ENCODE data around the gene SSX4B. TPM values are rescaled to one million over a fixed set of nuclear protein-coding genes. Genes with fewer than 3 reads are reported as not detected.
"Not testable (repeated sequence)": the region's sequence is repeated elsewhere in the genome, so short reads cannot be mapped to it uniquely, and the experiment has no call there.

SSX4B gene
- total and polyA plus RNA-seq, 12 donors, result not detected

GRCh38 chrX:48456628-48457331, 45.0 kb upstream of the SSX4B start:
- H3K27ac ChIP-seq, result no peak overlapping the region
- H3K27me3 ChIP-seq, result no peaks in the 10 kb centered on the region
- 82 to 88% methylated on average over 6 of the region's 6 CpGs for WGBS, 2 donors
- no peak for ATAC-seq
- DNase-seq, result no peak
- no peaks in the 10 kb centered on the region for H3K36me3 ChIP-seq
- H3K4me3 ChIP-seq, result no peak overlapping the region
- H3K4me1 ChIP-seq, result no peaks in the 10 kb centered on the region
- no peaks in the 10 kb centered on the region for H3K9me3 ChIP-seq
- no peak for TF ChIP-seq CTCF (IDR thresholded peaks at IDR 0.05)
- intact Hi-C loops (cut with DNase I), result no loop called here

- H3K9me3 ChIP-seq, result no peaks in the 10 kb centered on the region
- WGBS, 2 donors, result 38 to 53% methylated on average over 4 of the region's 4 CpGs
- no peaks in the 10 kb centered on the region for H3K36me3 ChIP-seq
- TF ChIP-seq CTCF (IDR thresholded peaks at IDR 0.05), result no peak
- ATAC-seq, result no peak
- peaks cover 0 to 6% (median 0%) of the 10 kb centered on the region in 7 donors for H3K27me3 ChIP-seq
- no peak overlapping the region for H3K27ac ChIP-seq
- no peaks in the 10 kb centered on the region for H3K4me1 ChIP-seq
- no peak for DNase-seq
- intact Hi-C loops (cut with DNase I), result no loop called here
- no peak overlapping the region for H3K4me3 ChIP-seq
These were observed 39.9 kb upstream of the SSX4B start for GRCh38 chrX:48451708-48452107.

GRCh38 chrX:48450076-48450475, 38.3 kb upstream of the SSX4B start:
- ATAC-seq, result no peak
- Histone ChIP-seq H3K9me3 (no peaks in the 10 kb centered on the region), H3K4me1 (no peaks in the 10 kb centered on the region), H3K4me3 (no peak overlapping the region), H3K36me3 (no peaks in the 10 kb centered on the region), H3K27me3 (peaks cover 0 to 14% (median 0%) of the 10 kb centered on the region in 7 donors), H3K27ac (no peak overlapping the region)
- intact Hi-C loops (cut with DNase I), result no loop called here
- no peak for TF ChIP-seq CTCF (IDR thresholded peaks at IDR 0.05)
- no peak for DNase-seq

GRCh38 chrX:48447201-48447600, 35.4 kb upstream of the SSX4B start:
- WGBS, 2 donors, result 93 to 94% methylated on average over 6 of the region's 6 CpGs
- peaks cover 0 to 25% (median 0%) of the 10 kb centered on the region in 7 donors for H3K27me3 ChIP-seq
- H3K4me1 ChIP-seq; ATAC-seq; H3K27ac ChIP-seq; DNase-seq; H3K36me3 ChIP-seq; intact Hi-C loops (cut with DNase I); H3K9me3 ChIP-seq; H3K4me3 ChIP-seq: not testable (repeated sequence)

- DNase-seq; H3K4me1 ChIP-seq; intact Hi-C loops (cut with DNase I); H3K36me3 ChIP-seq; H3K27ac ChIP-seq; H3K9me3 ChIP-seq; ATAC-seq; H3K4me3 ChIP-seq: not testable (repeated sequence)
- peaks cover 0 to 13% (median 0%) of the 10 kb centered on the region in 7 donors for H3K27me3 ChIP-seq
- 85 to 87% methylated on average over 13 of the region's 13 CpGs for WGBS, 2 donors
These were observed 22.0 kb upstream of the SSX4B start for GRCh38 chrX:48433713-48434112.

- DNase-seq; H3K4me3 ChIP-seq; H3K9me3 ChIP-seq; H3K27ac ChIP-seq; H3K4me1 ChIP-seq; ATAC-seq; H3K36me3 ChIP-seq; intact Hi-C loops (cut with DNase I): not testable (repeated sequence)
- 65 to 67% methylated on average over 4 of the region's 4 CpGs for WGBS, 2 donors
- peaks cover 0 to 13% (median 0%) of the 10 kb centered on the region in 7 donors for H3K27me3 ChIP-seq
These were observed 18.4 kb upstream of the SSX4B start for GRCh38 chrX:48430166-48430565.

- DNase-seq; H3K9me3 ChIP-seq; H3K27ac ChIP-seq; H3K36me3 ChIP-seq; H3K4me3 ChIP-seq; intact Hi-C loops (cut with DNase I); H3K4me1 ChIP-seq; ATAC-seq: not testable (repeated sequence)
- H3K27me3 ChIP-seq, result peaks cover 0 to 13% (median 0%) of the 10 kb centered on the region in 7 donors
- 52 to 55% methylated on average over 5 of the region's 5 CpGs for WGBS, 2 donors
These were observed 17.8 kb upstream of the SSX4B start for GRCh38 chrX:48429606-48430005.

GRCh38 chrX:48427027-48427716, 15.4 kb upstream of the SSX4B start:
- H3K4me1 ChIP-seq; ATAC-seq; intact Hi-C loops (cut with DNase I); H3K4me3 ChIP-seq; H3K27ac ChIP-seq; H3K9me3 ChIP-seq; H3K36me3 ChIP-seq; H3K27me3 ChIP-seq; DNase-seq: not testable (repeated sequence)
- no CpG with 5 or more reads among the region's 12 CpGs for WGBS, 2 donors
